Fibroblast of lung (primary cell): ENCODE results near the gene CTDSP2.

ENCODE experiments used
- EZH2 ChIP-seq: IDR thresholded peaks from 2 replicates; pipeline ENCODE4 v1.5.1; 2012; ENCODE audit warnings: low read length, control low read depth, mild to moderate bottlenecking; ENCODE audit errors: missing control alignments
- TF ChIP-seq, protein P1 (sequence below), 2 donors: IDR thresholded peaks in 1 of 2; conservative IDR thresholded peaks in 1 of 2; 1 replicate in 1 of 2; 2 replicates in 1 of 2; pipeline ENCODE4 v1.5.1; 2011 to 2012; ENCODE audit warnings: low read length in 2 of 2, control low read depth in 1 of 2, inconsistent platforms in 1 of 2, low read depth in 1 of 2, mild to moderate bottlenecking in 1 of 2

DNA sequence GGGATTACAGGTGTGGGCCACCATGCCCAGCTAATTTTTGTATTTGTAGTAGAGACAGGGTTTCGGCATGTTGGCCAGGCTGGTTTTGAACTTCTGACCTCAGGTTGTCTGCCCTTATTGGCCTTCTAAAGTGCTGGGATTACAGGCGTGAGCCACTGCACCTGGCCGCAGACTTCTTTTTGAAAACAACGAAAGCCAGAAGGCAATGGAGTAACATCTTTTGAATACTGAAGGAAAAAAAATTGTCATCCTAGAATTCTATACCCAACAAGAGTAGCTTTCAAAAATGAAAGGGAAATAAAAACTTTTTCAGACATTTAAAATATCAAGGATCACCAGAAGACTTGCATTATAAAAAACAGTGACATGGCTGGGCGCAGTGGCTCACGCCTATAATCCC lies 38.7 kb upstream of the CTDSP2 start:
- TF ChIP-seq EZH2: no peak
- TF ChIP-seq, protein P1, sequence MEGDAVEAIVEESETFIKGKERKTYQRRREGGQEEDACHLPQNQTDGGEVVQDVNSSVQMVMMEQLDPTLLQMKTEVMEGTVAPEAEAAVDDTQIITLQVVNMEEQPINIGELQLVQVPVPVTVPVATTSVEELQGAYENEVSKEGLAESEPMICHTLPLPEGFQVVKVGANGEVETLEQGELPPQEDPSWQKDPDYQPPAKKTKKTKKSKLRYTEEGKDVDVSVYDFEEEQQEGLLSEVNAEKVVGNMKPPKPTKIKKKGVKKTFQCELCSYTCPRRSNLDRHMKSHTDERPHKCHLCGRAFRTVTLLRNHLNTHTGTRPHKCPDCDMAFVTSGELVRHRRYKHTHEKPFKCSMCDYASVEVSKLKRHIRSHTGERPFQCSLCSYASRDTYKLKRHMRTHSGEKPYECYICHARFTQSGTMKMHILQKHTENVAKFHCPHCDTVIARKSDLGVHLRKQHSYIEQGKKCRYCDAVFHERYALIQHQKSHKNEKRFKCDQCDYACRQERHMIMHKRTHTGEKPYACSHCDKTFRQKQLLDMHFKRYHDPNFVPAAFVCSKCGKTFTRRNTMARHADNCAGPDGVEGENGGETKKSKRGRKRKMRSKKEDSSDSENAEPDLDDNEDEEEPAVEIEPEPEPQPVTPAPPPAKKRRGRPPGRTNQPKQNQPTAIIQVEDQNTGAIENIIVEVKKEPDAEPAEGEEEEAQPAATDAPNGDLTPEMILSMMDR (conservative IDR thresholded peaks at IDR 0.05 in 1 of 2, IDR thresholded peaks at IDR 0.05 in 1 of 2; ENCODE audit: low read depth in 1 of 2, low read length in 2 of 2): no peak
